Caco-2 (cell line): ENCODE results near the gene SPOCK1. TPM values are rescaled to one million over a fixed set of nuclear protein-coding genes. Genes with fewer than 3 reads are reported as not detected.

Source experiments
- BruUV-seq: library from RNA; stranded (reverse); fragments of 400-500 nt; replicated peaks from 2 replicates; lab custom pipeline; 2021; lab: Mats Ljungman, UMichigan
- CTCF ChIA-PET: fragments of 300-600 bp; sonication (Branson Sonifier 250); formaldehyde crosslinking; loops from one replicate; lab custom pipeline; 2022; ENCODE audit warnings: antibody characterized with exemption; lab: Charles Lee
- POLR2A ChIA-PET: fragments of 300-600 bp; sonication (Branson Sonifier 250); formaldehyde crosslinking; loops from one replicate; lab custom pipeline; 2022; ENCODE audit warnings: antibody characterized with exemption; lab: Charles Lee
- DNase-seq, 2 experiments: peaks; one replicate each; pipeline versions ENCODE4 v3.0.0 to v3.0.0-alpha.2; 2020 to 2022
- H3K27me3 ChIP-seq: replicated peaks from 2 replicates; pipeline ENCODE4 v1.6.0; 2011; ENCODE audit warnings: low read length; ENCODE audit not compliant: control insufficient read depth, insufficient read depth
- H3K36me3 ChIP-seq: 2 replicates; pipeline ENCODE4 v1.5.1; 2011; ENCODE audit warnings: low read length; ENCODE audit not compliant: control insufficient read depth, insufficient read depth
- H3K4me1 ChIP-seq: fragments of 250-450 bp; sonication (Bioruptor Pico); 2 replicates; pipeline ENCODE4 v1.5.1; 2020; ENCODE audit warnings: mild to moderate bottlenecking
- H3K4me3 ChIP-seq: 2 replicates; pipeline ENCODE4 v1.5.1; 2011; ENCODE audit warnings: low read depth, mild to moderate bottlenecking, control low read depth, low read length
- H3K9me3 ChIP-seq: fragments of 250-450 bp; sonication (Bioruptor Pico); 2 replicates; pipeline ENCODE4 v1.5.1; 2020; ENCODE audit warnings: mild to moderate bottlenecking, moderate library complexity
- H3K27ac Mint-ChIP-seq: one replicate; pipeline ENCODE4 v1.8.0; 2022; ENCODE audit warnings: mixed read lengths; ENCODE audit not compliant: unreplicated experiment
- H3K27me3 Mint-ChIP-seq: one replicate; pipeline ENCODE4 v1.8.0; 2022; ENCODE audit warnings: mixed read lengths; ENCODE audit not compliant: insufficient read depth, unreplicated experiment
- H3K36me3 Mint-ChIP-seq: one replicate; pipeline ENCODE4 v1.8.0; 2022; ENCODE audit warnings: mild to moderate bottlenecking, mixed read lengths; ENCODE audit not compliant: insufficient read depth, unreplicated experiment
- H3K4me1 Mint-ChIP-seq: one replicate; pipeline ENCODE4 v1.8.0; 2022; ENCODE audit warnings: low read depth, mixed read lengths; ENCODE audit not compliant: unreplicated experiment
- H3K4me3 Mint-ChIP-seq: one replicate; pipeline ENCODE4 v1.8.0; 2022; ENCODE audit warnings: mild to moderate bottlenecking, moderate library complexity, mixed read lengths; ENCODE audit not compliant: unreplicated experiment
- H3K9me3 Mint-ChIP-seq: one replicate; pipeline ENCODE4 v1.8.0; 2022; ENCODE audit warnings: mixed read lengths; ENCODE audit not compliant: unreplicated experiment
- CTCF ChIP-seq, 2 experiments: fragments of 200-600 bp in 1 of 2; IDR thresholded peaks; 1 replicate in 1 of 2; 2 replicates in 1 of 2; pipeline versions ENCODE4 v1.5.1 to v1.8.0; 2011 to 2022; ENCODE audit warnings: antibody characterized with exemption in 1 of 2, control low read depth in 1 of 2, inconsistent platforms in 1 of 2, low read depth in 1 of 2, low read length in 1 of 2, mild to moderate bottlenecking in 1 of 2, moderate library complexity in 1 of 2; ENCODE audit not compliant: insufficient read depth in 1 of 2, severe bottlenecking in 1 of 2, unreplicated experiment in 1 of 2
- intact Hi-C: fragments of 100-400 bp; cut with micrococcal nuclease; formaldehyde crosslinking; loops from one replicate; pipeline ENCODE4 v1.10.0; 2022; ENCODE audit not compliant: unreplicated experiment
- total RNA-seq: library from RNA; stranded (reverse); gene quantifications from 2 replicates; pipeline ENCODE4 v1.2.3, GENCODE V29; 2022

The SPOCK1 gene
- total RNA-seq, 1 experiment from 2014 or later: not detected

GRCh38 chr5:137113161-137113560 is 386.0 kb downstream of the SPOCK1 start:
- BruUV-seq: no TSS peak
- H3K4me1 Mint-ChIP-seq: no peaks in the 10 kb centered on the region
- CTCF ChIA-PET: no interaction called here

GRCh38 chr5:137105351-137106035 is 393.6 kb downstream of the SPOCK1 start:
- DNase-seq: no peak
- no peaks in the 10 kb centered on the region for H3K9me3 Mint-ChIP-seq
- peaks cover 18% of the 10 kb centered on the region for H3K27me3 Mint-ChIP-seq
- intact Hi-C loops: no loop called here
- H3K36me3 Mint-ChIP-seq: no peaks in the 10 kb centered on the region
- BruUV-seq: no TSS peak
- H3K36me3 ChIP-seq: no peaks in the 10 kb centered on the region
- no peaks in the 10 kb centered on the region for H3K4me1 Mint-ChIP-seq
- ChIA-PET CTCF (interaction anchor here (1.1 kb wide), 1 partner anchor 20 kb away, joined by 3 read pairs; no protein-coding TSS in a partner anchor), POLR2A (no interaction called here)
- H3K27ac Mint-ChIP-seq: no peak overlapping the region
- no peaks in the 10 kb centered on the region for H3K9me3 ChIP-seq
- no peak for TF ChIP-seq CTCF (IDR thresholded peaks at IDR 0.05; ENCODE audit: insufficient read depth in 1 of 2, low read depth in 1 of 2, low read length in 1 of 2, severe bottlenecking in 1 of 2, unreplicated experiment in 1 of 2)
- H3K27me3 ChIP-seq: no peaks in the 10 kb centered on the region
- H3K4me3 ChIP-seq: no peak overlapping the region
- H3K4me3 Mint-ChIP-seq: no peak overlapping the region
- no peaks in the 10 kb centered on the region for H3K4me1 ChIP-seq

More at GRCh38 chr5:137113161-137113560, 386.0 kb downstream of the SPOCK1 start:
- Histone ChIP-seq H3K4me1 (no peaks in the 10 kb centered on the region), H3K4me3 (no peak overlapping the region), H3K36me3 (no peaks in the 10 kb centered on the region), H3K27me3 (no peaks in the 10 kb centered on the region; the same call in none of the 2 replicates), H3K9me3 (no peaks in the 10 kb centered on the region)
- no peak for DNase-seq
- peaks cover 26% of the 10 kb centered on the region for H3K27me3 Mint-ChIP-seq
- POLR2A ChIA-PET: no interaction called here
- no peak overlapping the region for H3K27ac Mint-ChIP-seq
- H3K9me3 Mint-ChIP-seq: no peaks in the 10 kb centered on the region
- intact Hi-C loops: no loop called here
- H3K36me3 Mint-ChIP-seq: no peaks in the 10 kb centered on the region
- TF ChIP-seq CTCF (IDR thresholded peaks at IDR 0.05; ENCODE audit: insufficient read depth in 1 of 2, low read depth in 1 of 2, low read length in 1 of 2, severe bottlenecking in 1 of 2, unreplicated experiment in 1 of 2): no peak
- H3K4me3 Mint-ChIP-seq: no peak overlapping the region

- Mint-ChIP-seq H3K4me1 (no peaks in the 10 kb centered on the region), H3K27me3 (peaks cover 13% of the 10 kb centered on the region), H3K27ac (no peak overlapping the region), H3K4me3 (no peak overlapping the region), H3K9me3 (no peaks in the 10 kb centered on the region), H3K36me3 (no peaks in the 10 kb centered on the region)
- intact Hi-C loops: no loop called here
- POLR2A ChIA-PET: no interaction called here
- no peak for DNase-seq
- Histone ChIP-seq H3K36me3 (no peaks in the 10 kb centered on the region), H3K4me1 (no peaks in the 10 kb centered on the region), H3K4me3 (no peak overlapping the region), H3K27me3 (no peaks in the 10 kb centered on the region; the same call in 1 of the 2 replicates), H3K9me3 (no peaks in the 10 kb centered on the region)
- CTCF ChIA-PET: no interaction called here
- no TSS peak for BruUV-seq
- no peak for TF ChIP-seq CTCF (IDR thresholded peaks at IDR 0.05; ENCODE audit: insufficient read depth in 1 of 2, low read depth in 1 of 2, low read length in 1 of 2, severe bottlenecking in 1 of 2, unreplicated experiment in 1 of 2)
Observed at GRCh38 chr5:137101544-137101943, 397.6 kb downstream of the SPOCK1 start.
